ENCODE results near the gene PAX2. TPM values are rescaled to one million over a fixed set of nuclear protein-coding genes. Genes with fewer than 3 reads are reported as not detected.

Gene PAX2
- total RNA-seq, 1 experiment from 2014 or later: not detected

DNA sequence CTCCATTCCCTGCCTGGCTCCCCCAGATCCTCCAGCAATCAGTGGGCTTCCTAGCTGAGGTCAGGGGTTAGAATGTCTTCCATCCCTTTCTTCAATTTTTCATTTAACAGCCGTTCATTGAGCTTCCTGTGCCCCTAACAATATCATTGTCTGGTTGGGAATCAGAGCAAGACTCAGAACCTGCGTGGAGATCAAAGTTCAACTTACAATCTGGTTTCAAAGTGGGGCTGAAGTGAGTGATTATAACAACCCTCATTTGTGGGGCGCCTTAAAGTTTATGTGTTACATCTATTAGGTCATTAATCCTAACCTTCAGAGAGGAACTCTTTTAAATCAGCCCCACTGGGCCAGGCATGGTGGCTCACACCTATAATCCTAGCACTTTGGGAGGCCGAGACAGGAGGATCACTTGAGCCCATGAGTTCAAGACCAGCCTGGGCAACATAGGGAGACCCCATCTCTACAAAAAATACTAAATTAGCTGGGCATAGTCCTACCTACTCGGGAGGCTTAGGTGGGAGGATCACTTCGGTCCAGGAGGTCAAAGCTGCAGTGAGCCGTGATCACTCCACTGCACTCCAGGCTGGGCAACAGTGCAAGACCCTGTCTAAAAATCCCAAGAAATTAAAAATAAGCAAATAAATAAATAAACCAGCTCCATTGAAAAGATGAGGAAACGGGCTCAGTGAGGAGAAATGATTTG, 122.0 kb downstream of the PAX2 start:
- POLR2A ChIA-PET (ENCODE audit: low non-redundant PET): no interaction called here
- BruUV-seq (replicated peaks): no TSS peak
- intact Hi-C loops (cut with micrococcal nuclease; ENCODE audit: unreplicated experiment): no loop called here
- Histone ChIP-seq H3K27me3 (replicated peaks; ENCODE audit: insufficient read depth, low read depth, low read length, poor library complexity) (peaks cover 1% of the 10 kb centered on the region), H3K9me3 (ENCODE audit: low read depth, low read length, poor library complexity, severe bottlenecking) (no peaks in the 10 kb centered on the region), H3K4me3 (ENCODE audit: low read depth, low read length, poor library complexity, severe bottlenecking) (no peak overlapping the region), H3K27ac (ENCODE audit: low read depth, low read length, poor library complexity, severe bottlenecking) (no peak overlapping the region), H3K4me1 (ENCODE audit: insufficient read depth, low read length, poor library complexity, severe bottlenecking) (peaks cover 10% of the 10 kb centered on the region), H3K36me3 (ENCODE audit: insufficient read depth, low read length, poor library complexity, severe bottlenecking) (no peaks in the 10 kb centered on the region)
- no peak for TF ChIP-seq EZH2 (IDR thresholded peaks at IDR 0.05; ENCODE audit: borderline replicate concordance, low read depth, low read length, poor library complexity, severe bottlenecking)
- TF ChIP-seq, protein P1, sequence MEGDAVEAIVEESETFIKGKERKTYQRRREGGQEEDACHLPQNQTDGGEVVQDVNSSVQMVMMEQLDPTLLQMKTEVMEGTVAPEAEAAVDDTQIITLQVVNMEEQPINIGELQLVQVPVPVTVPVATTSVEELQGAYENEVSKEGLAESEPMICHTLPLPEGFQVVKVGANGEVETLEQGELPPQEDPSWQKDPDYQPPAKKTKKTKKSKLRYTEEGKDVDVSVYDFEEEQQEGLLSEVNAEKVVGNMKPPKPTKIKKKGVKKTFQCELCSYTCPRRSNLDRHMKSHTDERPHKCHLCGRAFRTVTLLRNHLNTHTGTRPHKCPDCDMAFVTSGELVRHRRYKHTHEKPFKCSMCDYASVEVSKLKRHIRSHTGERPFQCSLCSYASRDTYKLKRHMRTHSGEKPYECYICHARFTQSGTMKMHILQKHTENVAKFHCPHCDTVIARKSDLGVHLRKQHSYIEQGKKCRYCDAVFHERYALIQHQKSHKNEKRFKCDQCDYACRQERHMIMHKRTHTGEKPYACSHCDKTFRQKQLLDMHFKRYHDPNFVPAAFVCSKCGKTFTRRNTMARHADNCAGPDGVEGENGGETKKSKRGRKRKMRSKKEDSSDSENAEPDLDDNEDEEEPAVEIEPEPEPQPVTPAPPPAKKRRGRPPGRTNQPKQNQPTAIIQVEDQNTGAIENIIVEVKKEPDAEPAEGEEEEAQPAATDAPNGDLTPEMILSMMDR (conservative IDR thresholded peaks at IDR 0.05; ENCODE audit: low read depth, low read length): no peak
- CTCF ChIA-PET: interaction anchor here (1.2 kb wide), 1 partner anchor 11 kb away, joined by 3 read pairs; no protein-coding TSS in a partner anchor
- DNase-seq (ENCODE audit: low spot score): no peak

GRCh38 chr10:100868382-100868781, 123.0 kb downstream of the PAX2 start:
- ChIA-PET POLR2A (ENCODE audit: low non-redundant PET) (no interaction called here), CTCF (interaction anchor here (1.4 kb wide), 1 partner anchor 10 kb away, joined by 4 read pairs; no protein-coding TSS in a partner anchor)
- Histone ChIP-seq H3K27ac (ENCODE audit: low read depth, low read length, poor library complexity, severe bottlenecking) (no peak overlapping the region), H3K9me3 (ENCODE audit: low read depth, low read length, poor library complexity, severe bottlenecking) (no peaks in the 10 kb centered on the region), H3K27me3 (replicated peaks; ENCODE audit: insufficient read depth, low read depth, low read length, poor library complexity) (no peaks in the 10 kb centered on the region), H3K36me3 (ENCODE audit: insufficient read depth, low read length, poor library complexity, severe bottlenecking) (no peaks in the 10 kb centered on the region), H3K4me3 (ENCODE audit: low read depth, low read length, poor library complexity, severe bottlenecking) (no peak overlapping the region), H3K4me1 (ENCODE audit: insufficient read depth, low read length, poor library complexity, severe bottlenecking) (peaks cover 10% of the 10 kb centered on the region)
- no TSS peak for BruUV-seq (replicated peaks)
- TF ChIP-seq, protein P1 (conservative IDR thresholded peaks at IDR 0.05; ENCODE audit: low read depth, low read length): no peak
- no peak for TF ChIP-seq EZH2 (IDR thresholded peaks at IDR 0.05; ENCODE audit: borderline replicate concordance, low read depth, low read length, poor library complexity, severe bottlenecking)
- DNase-seq (ENCODE audit: low spot score): no peak
- intact Hi-C loops (cut with micrococcal nuclease; ENCODE audit: unreplicated experiment): no loop called here

GRCh38 chr10:100869399-100869798, 124.0 kb downstream of the PAX2 start:
- no TSS peak for BruUV-seq (replicated peaks)
- CTCF ChIA-PET: interaction anchor here (0.6 to 1.4 kb wide), 2 partner anchors 9 to 141 kb away, joined by 4 to 7 read pairs; no protein-coding TSS in a partner anchor
- H3K4me3 ChIP-seq (ENCODE audit: low read depth, low read length, poor library complexity, severe bottlenecking): no peak overlapping the region
- no peaks in the 10 kb centered on the region for H3K9me3 ChIP-seq (ENCODE audit: low read depth, low read length, poor library complexity, severe bottlenecking)
- peaks cover 10% of the 10 kb centered on the region for H3K4me1 ChIP-seq (ENCODE audit: insufficient read depth, low read length, poor library complexity, severe bottlenecking)
- H3K36me3 ChIP-seq (ENCODE audit: insufficient read depth, low read length, poor library complexity, severe bottlenecking): no peaks in the 10 kb centered on the region
- H3K27me3 ChIP-seq (replicated peaks; ENCODE audit: insufficient read depth, low read depth, low read length, poor library complexity): peaks cover under 1% of the 10 kb centered on the region
- POLR2A ChIA-PET (ENCODE audit: low non-redundant PET): no interaction called here
- no peak for DNase-seq (ENCODE audit: low spot score)
- intact Hi-C loops (cut with micrococcal nuclease; ENCODE audit: unreplicated experiment): no loop called here
- TF ChIP-seq, protein P1 (conservative IDR thresholded peaks at IDR 0.05; ENCODE audit: low read depth, low read length): no peak
- TF ChIP-seq EZH2 (IDR thresholded peaks at IDR 0.05; ENCODE audit: borderline replicate concordance, low read depth, low read length, poor library complexity, severe bottlenecking): no peak
- H3K27ac ChIP-seq (ENCODE audit: low read depth, low read length, poor library complexity, severe bottlenecking): no peak overlapping the region
